ENCODE measurements around the gene KSR1.

KSR1 gene

DNA sequence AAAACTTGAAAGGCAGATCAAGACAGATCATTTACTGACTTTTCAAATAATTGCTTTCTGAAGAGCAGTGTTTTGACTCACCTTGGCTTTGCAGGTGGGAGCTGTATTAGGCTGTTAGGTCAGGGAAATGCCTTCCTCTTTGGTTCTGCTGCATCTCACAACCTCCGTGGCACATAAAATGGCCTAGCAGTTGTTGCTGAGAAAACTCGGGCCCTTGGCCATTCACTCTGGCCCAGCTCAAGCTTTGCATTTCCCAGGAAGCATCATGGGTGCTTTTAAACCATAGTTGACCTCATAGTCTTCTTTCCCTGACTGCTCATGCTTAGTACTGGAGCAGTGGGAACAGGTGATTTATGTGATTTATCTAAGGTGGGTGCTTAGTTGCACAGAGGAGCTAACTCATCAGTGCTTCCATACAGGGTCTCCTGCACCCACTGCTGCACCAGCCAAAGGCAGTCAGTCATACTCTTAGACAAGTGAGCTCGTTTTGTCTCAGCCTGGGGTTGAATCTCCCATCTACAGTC is 83.6 kb downstream of the KSR1 start:
- H3K36me3 ChIP-seq (ENCODE audit: insufficient read depth, low read depth, low read length): no peaks in the 10 kb centered on the region
- no peaks in the 10 kb centered on the region for H3K27me3 ChIP-seq (ENCODE audit: insufficient read depth, low read length)
- no peak overlapping the region for H3K9ac ChIP-seq (ENCODE audit: low read depth, low read length)
- H3K4me1 ChIP-seq (ENCODE audit: insufficient read depth, low read length): peaks cover 7% of the 10 kb centered on the region
- no peak overlapping the region for H3K27ac ChIP-seq (ENCODE audit: low read length)
- H3K9me3 ChIP-seq (ENCODE audit: insufficient read depth, low read depth, low read length): no peaks in the 10 kb centered on the region
- H3K4me3 ChIP-seq (ENCODE audit: low read length): no peak overlapping the region

DNA sequence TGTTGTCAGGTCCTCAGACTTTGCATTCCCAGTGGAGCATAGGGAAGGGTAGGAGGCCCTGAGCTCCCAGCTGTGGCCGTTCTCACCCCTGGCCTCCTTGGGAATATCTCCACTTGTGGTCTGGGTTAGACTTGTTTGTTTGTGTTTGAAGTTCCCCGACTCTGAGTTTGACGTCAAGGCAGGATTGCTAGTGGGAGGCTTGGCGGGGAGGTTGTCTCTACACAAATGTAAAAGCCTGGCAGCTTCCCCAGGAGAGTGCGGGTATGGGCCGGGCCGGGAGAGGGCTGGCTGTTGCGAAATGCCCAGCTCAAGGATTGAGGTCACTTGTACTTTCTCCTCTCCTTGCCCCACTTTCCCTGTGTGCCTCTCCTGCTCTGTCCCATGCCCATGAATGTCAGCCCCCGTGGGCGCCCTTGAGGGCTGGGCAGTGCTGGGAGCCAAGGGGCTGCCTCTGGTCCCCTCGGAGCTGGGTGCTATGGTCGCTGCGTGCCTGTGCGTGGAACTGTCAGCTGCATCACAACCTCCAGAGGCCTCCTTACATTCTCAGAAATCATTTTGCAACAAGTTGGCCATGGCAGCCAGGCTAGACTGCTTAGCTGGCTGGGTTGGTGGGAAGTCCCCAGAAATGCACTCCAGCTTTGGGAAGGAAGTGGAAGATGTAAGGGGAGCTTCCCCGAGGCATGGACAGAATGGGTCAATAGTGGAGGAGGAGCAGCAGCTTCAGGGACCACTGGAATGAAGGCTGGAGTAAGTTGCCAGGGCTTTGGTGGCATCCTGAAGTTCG is 84.3 kb downstream of the KSR1 start:
- Histone ChIP-seq H3K9me3 (ENCODE audit: insufficient read depth, low read depth, low read length) (no peaks in the 10 kb centered on the region), H3K4me3 (ENCODE audit: low read length) (no peak overlapping the region), H3K27me3 (ENCODE audit: insufficient read depth, low read length) (no peaks in the 10 kb centered on the region), H3K36me3 (ENCODE audit: insufficient read depth, low read depth, low read length) (no peaks in the 10 kb centered on the region), H3K9ac (ENCODE audit: low read depth, low read length) (no peak overlapping the region), H3K27ac (ENCODE audit: low read length) (no peak overlapping the region), H3K4me1 (ENCODE audit: insufficient read depth, low read length) (peaks cover 9% of the 10 kb centered on the region)

DNA sequence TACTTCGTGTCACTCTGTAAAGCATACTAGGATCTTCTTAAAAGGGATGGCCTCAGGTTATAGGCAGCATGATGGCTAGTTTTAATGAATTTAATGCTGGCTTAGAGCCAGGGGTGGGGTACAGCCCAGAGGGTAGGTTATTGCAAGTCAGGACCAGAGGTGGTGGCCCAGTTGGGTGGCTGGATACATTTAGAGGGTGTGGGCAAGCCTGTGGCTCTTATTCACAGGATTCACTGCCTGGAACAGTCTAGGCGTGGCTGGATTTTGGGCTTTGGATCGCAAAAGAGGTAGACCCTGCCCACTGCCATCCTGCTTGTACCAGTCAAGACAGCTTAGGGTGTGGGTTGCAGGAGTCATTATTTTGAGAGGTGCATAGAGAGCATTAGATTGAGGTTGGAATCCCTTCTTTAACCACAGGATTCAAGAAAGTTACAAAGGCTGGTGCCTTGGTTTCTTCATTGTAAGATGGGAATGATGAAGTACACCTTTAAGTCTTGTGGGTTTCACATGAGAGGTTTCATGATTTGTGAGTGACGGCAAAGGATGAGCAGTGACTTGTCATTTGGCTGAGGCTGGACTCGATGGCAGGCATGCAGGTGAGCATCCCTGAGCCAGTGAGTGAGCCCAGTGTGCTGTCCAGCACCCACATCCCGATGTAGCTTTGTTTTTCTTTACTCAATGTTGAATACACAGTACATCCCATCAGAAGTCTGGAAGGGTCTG is 85.2 kb downstream of the KSR1 start:
- Histone ChIP-seq H3K36me3 (ENCODE audit: insufficient read depth, low read depth, low read length) (no peaks in the 10 kb centered on the region), H3K9ac (ENCODE audit: low read depth, low read length) (no peak overlapping the region), H3K4me1 (ENCODE audit: insufficient read depth, low read length) (peaks cover 4% of the 10 kb centered on the region), H3K4me3 (ENCODE audit: low read length) (no peak overlapping the region), H3K9me3 (ENCODE audit: insufficient read depth, low read depth, low read length) (no peaks in the 10 kb centered on the region), H3K27me3 (ENCODE audit: insufficient read depth, low read length) (no peaks in the 10 kb centered on the region), H3K27ac (ENCODE audit: low read length) (no peak overlapping the region)

DNA sequence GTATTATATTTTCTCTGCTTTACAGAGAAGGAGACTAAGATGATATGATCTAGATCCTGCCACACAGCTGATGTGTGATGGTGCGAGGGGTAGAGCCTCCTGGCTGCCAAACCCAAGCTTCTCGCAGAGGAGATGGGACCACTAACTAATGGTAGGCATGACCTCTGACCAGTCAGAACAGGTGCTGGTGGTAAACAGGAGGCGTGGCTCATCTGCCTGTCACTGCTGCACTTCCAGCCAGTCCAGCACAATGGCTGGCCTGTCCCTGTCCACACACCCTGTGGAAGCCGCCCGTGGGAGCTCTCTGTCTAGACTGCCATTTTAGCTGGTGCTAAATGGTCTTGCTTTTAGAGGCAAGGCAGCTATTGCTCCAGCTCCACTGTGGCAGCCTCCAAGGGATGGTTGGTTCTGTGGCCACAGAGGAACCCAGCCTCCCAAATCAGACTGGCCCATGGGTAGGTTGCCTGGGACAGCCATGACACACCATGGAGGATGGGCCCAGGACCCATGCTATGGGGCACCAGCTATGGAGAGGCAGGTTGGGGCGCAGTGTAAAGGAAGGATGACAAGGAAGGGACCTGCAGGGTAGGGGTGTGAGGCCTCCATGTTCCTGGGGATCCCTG is 86.7 kb downstream of the KSR1 start:
- Histone ChIP-seq H3K4me1 (ENCODE audit: insufficient read depth, low read length) (peaks cover 4% of the 10 kb centered on the region), H3K27ac (ENCODE audit: low read length) (no peak overlapping the region), H3K27me3 (ENCODE audit: insufficient read depth, low read length) (no peaks in the 10 kb centered on the region), H3K4me3 (ENCODE audit: low read length) (no peak overlapping the region), H3K9ac (ENCODE audit: low read depth, low read length) (no peak overlapping the region), H3K9me3 (ENCODE audit: insufficient read depth, low read depth, low read length) (no peaks in the 10 kb centered on the region), H3K36me3 (ENCODE audit: insufficient read depth, low read depth, low read length) (no peaks in the 10 kb centered on the region)

DNA sequence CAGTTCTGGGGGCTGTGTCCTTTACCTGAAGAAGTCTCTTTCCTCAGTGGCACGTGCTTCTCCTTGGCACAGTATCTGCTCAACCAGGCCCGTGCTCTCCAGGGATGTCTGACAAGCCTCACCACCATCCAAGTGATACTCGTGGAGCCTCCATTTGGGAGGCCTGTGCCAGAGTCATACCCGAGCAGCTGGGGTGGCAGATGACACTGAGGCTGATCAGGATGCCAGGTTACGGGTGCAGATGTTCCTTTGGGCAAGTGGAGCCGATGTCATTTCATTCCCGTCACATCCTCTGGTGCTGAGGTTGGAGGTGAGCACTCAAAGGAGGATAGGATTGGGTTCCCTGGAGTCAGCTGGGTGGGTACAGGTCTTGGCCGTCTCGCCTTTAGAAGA is 87.2 kb downstream of the KSR1 start:
- Histone ChIP-seq H3K4me1 (ENCODE audit: insufficient read depth, low read length) (peaks cover 4% of the 10 kb centered on the region), H3K9ac (ENCODE audit: low read depth, low read length) (no peak overlapping the region), H3K27ac (ENCODE audit: low read length) (no peak overlapping the region), H3K36me3 (ENCODE audit: insufficient read depth, low read depth, low read length) (no peaks in the 10 kb centered on the region), H3K4me3 (ENCODE audit: low read length) (no peak overlapping the region), H3K9me3 (ENCODE audit: insufficient read depth, low read depth, low read length) (no peaks in the 10 kb centered on the region), H3K27me3 (ENCODE audit: insufficient read depth, low read length) (no peaks in the 10 kb centered on the region)

DNA sequence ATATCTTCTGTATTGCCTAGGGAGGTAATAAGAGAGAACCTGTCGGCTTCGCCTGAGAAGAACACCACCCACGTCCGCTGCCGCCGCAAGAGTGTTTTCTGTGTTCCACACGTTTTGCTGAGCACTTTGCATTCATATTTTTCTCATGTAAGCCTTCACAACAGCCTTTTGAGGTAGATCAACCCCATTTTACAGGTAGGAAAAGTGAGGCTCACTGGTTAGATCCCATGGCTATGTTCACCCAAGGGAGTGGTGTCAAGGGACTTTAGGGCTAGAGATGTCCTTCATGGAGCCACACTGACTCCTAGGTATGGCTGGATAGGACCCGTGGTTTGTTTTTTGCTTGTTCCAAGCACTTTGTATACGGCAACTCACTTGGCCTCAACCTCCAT is 87.7 kb downstream of the KSR1 start:
- Histone ChIP-seq H3K27ac (ENCODE audit: low read length) (no peak overlapping the region), H3K27me3 (ENCODE audit: insufficient read depth, low read length) (no peaks in the 10 kb centered on the region), H3K9me3 (ENCODE audit: insufficient read depth, low read depth, low read length) (no peaks in the 10 kb centered on the region)

DNA sequence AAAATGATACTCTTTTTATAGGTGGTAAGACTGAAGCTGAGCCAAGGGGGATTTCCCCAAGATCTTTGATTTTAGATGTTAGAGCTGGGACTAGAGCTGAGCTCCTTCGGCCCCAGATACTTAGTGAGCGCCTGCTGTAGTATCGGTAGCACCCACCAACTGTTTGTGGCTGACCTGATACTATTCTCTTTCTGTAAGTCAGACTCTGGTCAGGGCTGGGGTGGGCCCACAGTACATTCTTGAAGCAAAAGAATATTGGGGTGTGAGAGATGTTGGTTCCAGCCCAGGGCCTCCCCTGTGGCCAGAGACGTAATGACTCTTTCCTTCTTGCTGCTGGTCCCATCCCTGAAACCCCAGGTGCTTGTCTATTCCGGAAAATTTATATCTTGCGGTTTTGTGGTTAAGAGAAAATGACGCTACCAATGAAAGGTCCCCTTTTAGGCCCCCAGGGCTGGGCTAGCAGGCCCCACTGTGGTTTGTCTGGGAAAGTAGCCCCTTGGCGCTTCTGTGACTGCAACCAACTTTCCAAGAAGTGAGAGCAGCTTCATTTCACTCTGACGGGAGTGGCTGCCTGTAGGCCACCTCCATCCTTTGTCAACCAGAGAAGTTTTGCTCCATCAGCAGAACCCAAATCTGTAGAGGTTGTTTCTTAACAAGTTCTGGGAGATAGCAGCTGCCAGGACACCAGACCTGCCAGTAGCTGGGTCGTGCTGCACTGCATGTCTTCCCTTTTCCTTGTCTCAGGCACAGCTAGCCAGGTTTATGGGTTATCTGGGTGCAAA is 88.3 kb downstream of the KSR1 start:
- Histone ChIP-seq H3K27ac (ENCODE audit: low read length) (no peak overlapping the region), H3K4me3 (ENCODE audit: low read length) (no peak overlapping the region), H3K4me1 (ENCODE audit: insufficient read depth, low read length) (peaks cover 4% of the 10 kb centered on the region), H3K36me3 (ENCODE audit: insufficient read depth, low read depth, low read length) (no peaks in the 10 kb centered on the region), H3K27me3 (ENCODE audit: insufficient read depth, low read length) (no peaks in the 10 kb centered on the region), H3K9me3 (ENCODE audit: insufficient read depth, low read depth, low read length) (no peaks in the 10 kb centered on the region), H3K9ac (ENCODE audit: low read depth, low read length) (no peak overlapping the region)

More for the DNA sequence above, 87.7 kb downstream of the KSR1 start:
- Histone ChIP-seq H3K9ac (ENCODE audit: low read depth, low read length) (no peak overlapping the region), H3K4me1 (ENCODE audit: insufficient read depth, low read length) (peaks cover 4% of the 10 kb centered on the region), H3K36me3 (ENCODE audit: insufficient read depth, low read depth, low read length) (no peaks in the 10 kb centered on the region), H3K4me3 (ENCODE audit: low read length) (no peak overlapping the region)

DNA sequence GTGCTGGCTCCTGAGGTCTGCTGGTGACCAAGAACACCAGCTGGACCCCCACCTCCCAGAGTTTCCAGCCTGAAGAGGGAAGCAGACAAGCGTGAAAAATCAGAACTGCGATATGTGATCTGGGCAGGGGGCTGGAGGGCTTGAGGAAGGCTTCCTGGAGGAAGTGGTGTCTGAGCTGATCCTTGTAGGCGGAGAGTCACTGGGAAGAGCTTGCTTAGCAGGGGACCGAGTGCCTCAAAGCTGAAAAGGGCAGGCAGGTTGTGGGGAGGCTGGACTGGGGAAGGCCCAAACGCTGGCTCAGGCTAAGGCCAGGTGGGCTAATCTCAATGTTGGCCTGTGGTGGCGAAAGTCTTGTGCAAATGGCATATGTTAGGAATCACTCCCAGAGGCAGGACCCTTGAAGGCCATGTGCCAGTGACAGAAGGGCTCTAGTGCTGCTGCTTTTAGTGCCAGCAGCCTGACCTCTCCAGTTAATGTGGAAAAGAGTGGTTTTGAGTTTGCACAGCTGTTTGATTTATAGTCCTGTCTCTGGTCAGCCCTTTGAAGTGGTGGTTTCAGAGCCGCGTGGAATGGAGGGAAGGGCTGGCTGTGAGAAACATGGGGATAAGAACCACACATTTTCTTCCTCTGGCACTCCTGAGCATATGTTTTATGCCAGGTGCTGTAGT is 89.4 kb downstream of the KSR1 start:
- H3K36me3 ChIP-seq (ENCODE audit: insufficient read depth, low read depth, low read length): no peaks in the 10 kb centered on the region
- H3K27ac ChIP-seq (ENCODE audit: low read length): no peak overlapping the region
- no peaks in the 10 kb centered on the region for H3K9me3 ChIP-seq (ENCODE audit: insufficient read depth, low read depth, low read length)
- no peaks in the 10 kb centered on the region for H3K27me3 ChIP-seq (ENCODE audit: insufficient read depth, low read length)
- H3K4me1 ChIP-seq (ENCODE audit: insufficient read depth, low read length): peaks cover 4% of the 10 kb centered on the region
- H3K4me3 ChIP-seq (ENCODE audit: low read length): no peak overlapping the region
- no peak overlapping the region for H3K9ac ChIP-seq (ENCODE audit: low read depth, low read length)

DNA sequence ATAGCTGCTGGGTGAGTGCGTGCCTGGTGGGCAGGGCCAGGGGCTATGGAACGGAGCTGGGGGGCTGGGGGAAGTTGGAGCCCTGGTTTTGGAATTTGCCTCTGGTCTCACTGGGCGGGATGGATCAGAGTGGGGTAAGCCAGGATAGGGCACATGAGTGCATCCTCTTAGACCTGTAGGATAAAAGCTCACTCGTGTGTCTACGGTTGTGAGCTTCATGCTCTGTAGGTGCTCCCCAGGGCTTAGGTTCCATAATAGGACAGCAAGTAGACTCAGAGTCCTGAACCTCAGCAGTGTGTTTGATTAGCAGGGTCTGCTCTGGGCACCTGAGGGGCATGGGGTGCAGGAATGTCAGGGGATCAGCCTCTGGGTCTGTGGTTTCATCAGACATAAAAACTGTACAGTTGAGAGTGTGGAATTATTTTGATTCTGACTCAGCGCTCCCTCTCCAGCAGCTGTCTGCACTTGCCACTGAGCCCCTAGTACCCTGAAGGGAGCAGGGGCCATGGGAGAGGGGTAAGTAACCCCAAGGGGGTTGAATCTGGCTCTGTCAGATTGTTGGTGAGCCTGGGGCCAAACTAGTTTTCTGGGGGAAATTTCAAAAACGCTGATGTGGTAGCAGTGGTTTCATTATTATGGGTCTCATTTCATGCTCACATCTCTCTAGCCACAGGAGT is 90.5 kb downstream of the KSR1 start:
- Histone ChIP-seq H3K36me3 (ENCODE audit: insufficient read depth, low read depth, low read length) (no peaks in the 10 kb centered on the region), H3K27ac (ENCODE audit: low read length) (no peak overlapping the region), H3K9ac (ENCODE audit: low read depth, low read length) (no peak overlapping the region), H3K4me3 (ENCODE audit: low read length) (no peak overlapping the region), H3K4me1 (ENCODE audit: insufficient read depth, low read length) (peaks cover 7% of the 10 kb centered on the region), H3K27me3 (ENCODE audit: insufficient read depth, low read length) (no peaks in the 10 kb centered on the region), H3K9me3 (ENCODE audit: insufficient read depth, low read depth, low read length) (no peaks in the 10 kb centered on the region)

DNA sequence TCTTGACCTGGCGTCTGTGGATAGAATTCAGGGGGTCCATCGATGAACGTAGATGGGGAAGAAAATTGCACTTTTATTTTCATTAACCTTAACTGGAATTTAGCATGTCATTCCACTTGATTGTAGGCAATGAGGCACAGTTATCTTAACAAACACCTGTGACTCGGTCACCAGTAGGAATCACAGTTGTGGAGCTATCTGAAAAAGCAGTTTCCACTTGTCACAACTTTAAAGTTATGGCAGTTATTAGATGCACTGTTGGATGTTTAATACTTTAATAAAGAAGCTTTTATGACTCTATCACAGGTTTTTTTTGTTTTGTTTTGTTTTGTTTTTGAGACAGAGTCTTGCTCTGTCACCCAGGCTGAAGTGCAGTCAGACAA is 91.0 kb downstream of the KSR1 start:
- Histone ChIP-seq H3K4me3 (ENCODE audit: low read length) (no peak overlapping the region), H3K4me1 (ENCODE audit: insufficient read depth, low read length) (peaks cover 8% of the 10 kb centered on the region), H3K27ac (ENCODE audit: low read length) (no peak overlapping the region), H3K9ac (ENCODE audit: low read depth, low read length) (no peak overlapping the region), H3K27me3 (ENCODE audit: insufficient read depth, low read length) (no peaks in the 10 kb centered on the region), H3K9me3 (ENCODE audit: insufficient read depth, low read depth, low read length) (no peaks in the 10 kb centered on the region), H3K36me3 (ENCODE audit: insufficient read depth, low read depth, low read length) (no peaks in the 10 kb centered on the region)

Measured in iPS-20b (cell line).